ENCODE data around the gene SETD1A. TPM values are rescaled to one million over a fixed set of nuclear protein-coding genes. Genes with fewer than 3 reads are reported as not detected.
A peak's percentile ranks its signal among the peaks of the same experiment; 100 is the strongest.

The SETD1A gene
- total and polyA plus RNA-seq, 9 of the 15 experiments (the other 6 are each of a cell fraction or from before 2014, with no cell fraction given), result 0.08 to 36.0 (median 4.2) TPM

GRCh38 chr16:30941600-30942425 lies 15.7 kb upstream of the SETD1A start (continued):
- TF ChIP-seq DDX20 (tag; IDR thresholded peaks at IDR 0.05; ENCODE audit: low read depth), result no peak
- TF ChIP-seq ATF1 (CRISPR knock-in tag; IDR thresholded peaks at IDR 0.05), result no peak
- TF ChIP-seq ATF1 (tag; IDR thresholded peaks at IDR 0.05), result 0 out of 2 replicates have a peak, but pooled peaks have one; percentile 19
- no peak for TF ChIP-seq MED1 (CRISPR knock-in tag; IDR thresholded peaks at IDR 0.05; ENCODE audit: borderline replicate concordance)
- no peak for TF ChIP-seq TBL1XR1 (IDR thresholded peaks at IDR 0.05; ENCODE audit: low read length in 2 of 2)
- no peak for TF ChIP-seq SIRT6 (IDR thresholded peaks at IDR 0.05; ENCODE audit: low read depth, low read length)
- TF ChIP-seq ZNF445 (CRISPR knock-in tag; IDR thresholded peaks at IDR 0.05; ENCODE audit: low read depth), result no peak
- no peak for TF ChIP-seq ELF1 (tag; IDR thresholded peaks at IDR 0.05)
- peak; percentile 95 for TF ChIP-seq ZNF740 (CRISPR knock-in tag; IDR thresholded peaks at IDR 0.05)
- peak in 1 of 2 experiments; percentile 75; a peak in 2 of 4 replicates for TF ChIP-seq ZNF740 (tag; IDR thresholded peaks at IDR 0.05)
- no peak for TF ChIP-seq NFE2 (IDR thresholded peaks at IDR 0.05; ENCODE audit: low read depth)
- no peak for TF ChIP-seq SRSF7 (optimal IDR thresholded peaks at IDR 0.05; ENCODE audit: low read depth, low read length)
- TF ChIP-seq FOXK2 (conservative IDR thresholded peaks at IDR 0.05 in 1 of 2, IDR thresholded peaks at IDR 0.05 in 1 of 2; ENCODE audit: low read depth in 2 of 2), result no peak
- no peak for TF ChIP-seq EWSR1 (IDR thresholded peaks at IDR 0.05; ENCODE audit: borderline replicate concordance, low read depth, partially characterized antibody)
- no peak for TF ChIP-seq NFIX (CRISPR knock-in tag; IDR thresholded peaks at IDR 0.05; ENCODE audit: low read depth)
- 0 out of 2 replicates have a peak, but pooled peaks have one; percentile 84 for TF ChIP-seq HDGF (IDR thresholded peaks at IDR 0.05)
- TF ChIP-seq CCNT2 (IDR thresholded peaks at IDR 0.05; ENCODE audit: borderline replicate concordance, extremely low read depth, insufficient read length, low read depth, low read length), result no peak
- no peak for TF ChIP-seq ZNF518B (CRISPR knock-in tag; IDR thresholded peaks at IDR 0.05)
- TF ChIP-seq PML (IDR thresholded peaks at IDR 0.05; ENCODE audit: low read length), result no peak
- no peak for TF ChIP-seq NCOA2 (IDR thresholded peaks at IDR 0.05; ENCODE audit: partially characterized antibody in 2 of 2)
- no peak for TF ChIP-seq NUFIP1 (IDR thresholded peaks at IDR 0.05; ENCODE audit: partially characterized antibody)
- TF ChIP-seq ZBTB17 (CRISPR knock-in tag; IDR thresholded peaks at IDR 0.05), result no peak
- no peak for TF ChIP-seq KDM5B (IDR thresholded peaks at IDR 0.05; ENCODE audit: insufficient replicate concordance, low read depth, low read length)
- TF ChIP-seq CBX5 (IDR thresholded peaks at IDR 0.05; ENCODE audit: borderline replicate concordance, low read depth), result no peak
